Loucy (cell line): ENCODE results near the gene ZNF276.

Source experiments
- H2AFZ ChIP-seq: fragments of 200-600 bp; sonication (generic); 2 replicates; pipeline ENCODE4 v1.6.0; 2016; ENCODE audit warnings: antibody characterized with exemption, mild to moderate bottlenecking, low read length, moderate library complexity
- H3F3A ChIP-seq: fragments of 200-600 bp; 2 replicates; pipeline ENCODE4 v1.6.0; 2016; ENCODE audit warnings: antibody characterized with exemption, low read depth, mild to moderate bottlenecking
- H3K27me3 ChIP-seq: fragments of 200-600 bp; sonication (generic); 2 replicates; pipeline ENCODE4 v1.6.1; 2014; ENCODE audit warnings: low read length, mild to moderate bottlenecking; ENCODE audit not compliant: insufficient read depth, poor library complexity, severe bottlenecking
- H3K36me3 ChIP-seq: fragments of 200-600 bp; sonication (generic); 2 replicates; pipeline ENCODE4 v1.6.1; 2016; ENCODE audit warnings: low read length; ENCODE audit not compliant: insufficient read depth
- H3K4me1 ChIP-seq: fragments of 200-600 bp; sonication (generic); 2 replicates; pipeline ENCODE4 v1.5.1; 2014; ENCODE audit warnings: low read length, mild to moderate bottlenecking; ENCODE audit not compliant: insufficient read depth, poor library complexity, severe bottlenecking
- H3K4me2 ChIP-seq: fragments of 200-600 bp; sonication (generic); 2 replicates; pipeline ENCODE4 v1.6.0; 2014; ENCODE audit warnings: antibody characterized with exemption, low read length, low read depth, mild to moderate bottlenecking; ENCODE audit not compliant: poor library complexity, severe bottlenecking
- H3K4me3 ChIP-seq: fragments of 200-600 bp; sonication (generic); 2 replicates; pipeline ENCODE4 v1.5.1; 2014; ENCODE audit warnings: low read length, mild to moderate bottlenecking, mixed read lengths; ENCODE audit not compliant: poor library complexity, severe bottlenecking
- H3K79me2 ChIP-seq: fragments of 200-600 bp; sonication (generic); 2 replicates; pipeline ENCODE4 v1.6.1; 2014; ENCODE audit warnings: low read length; ENCODE audit not compliant: insufficient read depth
- H3K9ac ChIP-seq: fragments of 200-600 bp; sonication (generic); 2 replicates; pipeline ENCODE4 v1.6.0; 2014; ENCODE audit warnings: mild to moderate bottlenecking, low read depth, low read length, moderate library complexity; ENCODE audit not compliant: poor library complexity, severe bottlenecking
- H3K9me2 ChIP-seq: fragments of 200-600 bp; sonication (generic); replicated peaks from 2 replicates; pipeline ENCODE4 v1.6.1; 2016; ENCODE audit warnings: low read depth, low read length, mixed read lengths
- H3K9me3 ChIP-seq: fragments of 200-600 bp; sonication (generic); 2 replicates; pipeline ENCODE4 v1.6.1; 2014; ENCODE audit warnings: mild to moderate bottlenecking, antibody characterized with exemption, low read length, low read depth; ENCODE audit not compliant: insufficient read depth
- H4K20me1 ChIP-seq: fragments of 200-600 bp; sonication (generic); 2 replicates; pipeline ENCODE4 v1.6.0; 2014; ENCODE audit warnings: antibody characterized with exemption, low read length, mild to moderate bottlenecking; ENCODE audit not compliant: insufficient read depth, poor library complexity, severe bottlenecking
- CTCF ChIP-seq: fragments of 200-600 bp; sonication (generic); conservative IDR thresholded peaks from 2 replicates; pipeline ENCODE4 v1.5.1; 2014; ENCODE audit warnings: mild to moderate bottlenecking, antibody characterized with exemption, low read length
- EZH2phosphoT487 ChIP-seq: fragments of 200-600 bp; IDR thresholded peaks from 2 replicates; pipeline ENCODE4 v1.6.1; 2018; ENCODE audit warnings: antibody characterized with exemption, mild to moderate bottlenecking, moderate library complexity, borderline replicate concordance

ZNF276 gene

GRCh38 chr16:89710709-89711564, 10.4 kb upstream of the ZNF276 start:
- H3K79me2 ChIP-seq: no peaks in the 10 kb centered on the region
- H3K36me3 ChIP-seq: no peaks in the 10 kb centered on the region
- no peak overlapping the region for H2AFZ ChIP-seq
- no peaks in the 10 kb centered on the region for H4K20me1 ChIP-seq
- no peaks in the 10 kb centered on the region for H3K9me3 ChIP-seq
- no peaks in the 10 kb centered on the region for H3F3A ChIP-seq
- H3K27me3 ChIP-seq: no peaks in the 10 kb centered on the region
- TF ChIP-seq CTCF (no peak), EZH2phosphoT487 (no peak)
- H3K9me2 ChIP-seq: no peaks in the 10 kb centered on the region
- no peak overlapping the region for H3K4me3 ChIP-seq
- no peak overlapping the region for H3K9ac ChIP-seq
- no peak overlapping the region for H3K4me2 ChIP-seq
- H3K4me1 ChIP-seq: no peaks in the 10 kb centered on the region

- H3K36me3 ChIP-seq: no peaks in the 10 kb centered on the region
- no peaks in the 10 kb centered on the region for H3K9me3 ChIP-seq
- H3F3A ChIP-seq: no peaks in the 10 kb centered on the region
- no peak overlapping the region for H3K4me2 ChIP-seq
- no peaks in the 10 kb centered on the region for H3K4me1 ChIP-seq
- no peak overlapping the region for H3K4me3 ChIP-seq
- H3K79me2 ChIP-seq: no peaks in the 10 kb centered on the region
- H3K9ac ChIP-seq: no peak overlapping the region
- no peaks in the 10 kb centered on the region for H3K9me2 ChIP-seq
- no peaks in the 10 kb centered on the region for H4K20me1 ChIP-seq
- TF ChIP-seq CTCF (no peak), EZH2phosphoT487 (no peak)
- no peaks in the 10 kb centered on the region for H3K27me3 ChIP-seq
- no peak overlapping the region for H2AFZ ChIP-seq
Measured at GRCh38 chr16:89711601-89712273, 9.6 kb upstream of the ZNF276 start.

GRCh38 chr16:89712274-89712781, 9.0 kb upstream of the ZNF276 start:
- Histone ChIP-seq H3K36me3 (no peaks in the 10 kb centered on the region), H3F3A (no peaks in the 10 kb centered on the region), H2AFZ (no peak overlapping the region), H3K27me3 (no peaks in the 10 kb centered on the region), H3K4me3 (no peak overlapping the region), H3K4me1 (no peaks in the 10 kb centered on the region), H4K20me1 (no peaks in the 10 kb centered on the region), H3K4me2 (no peak overlapping the region), H3K9me3 (no peaks in the 10 kb centered on the region), H3K9me2 (no peaks in the 10 kb centered on the region), H3K9ac (no peak overlapping the region), H3K79me2 (no peaks in the 10 kb centered on the region)
- TF ChIP-seq EZH2phosphoT487: no peak
- no peak for TF ChIP-seq CTCF
